OCI-LY3 (cell line): ENCODE measurements around the gene CHMP4A.

ENCODE experiments used
- H2AFZ ChIP-seq: fragments of 200-600, 300-600 bp; shearing (Covaris generic); 2 replicates; pipeline ENCODE4 v1.6.0; 2014; ENCODE audit warnings: antibody characterized with exemption, low read depth, low read length
- H3K27ac ChIP-seq: fragments of 200-600, 300-600 bp; sonication (generic); 2 replicates; pipeline ENCODE4 v1.5.1; 2014; ENCODE audit warnings: mild to moderate bottlenecking, low read length, moderate library complexity, mixed read lengths
- H3K27me3 ChIP-seq: fragments of 200-600, 300-600 bp; sonication (generic); 2 replicates; pipeline ENCODE4 v1.6.1; 2014; ENCODE audit warnings: low read depth, low read length, mixed read lengths
- H3K36me3 ChIP-seq: fragments of 200-600, 300-600 bp; sonication (generic); replicated peaks from 2 replicates; pipeline ENCODE3; 2014; ENCODE audit warnings: low read depth, low read length, mixed read lengths
- H3K4me1 ChIP-seq: fragments of 300-600, 200-600 bp; sonication (generic); 2 replicates; pipeline ENCODE4 v1.6.1; 2014; ENCODE audit warnings: low read length, mixed read lengths
- H3K4me2 ChIP-seq: fragments of 200-600, 300-600 bp; sonication (generic); 2 replicates; pipeline ENCODE4 v1.6.1; 2014; ENCODE audit warnings: low read length, mixed read lengths
- H3K4me3 ChIP-seq: fragments of 300-600, 200-600 bp; sonication (generic); 2 replicates; pipeline ENCODE4 v1.5.1; 2014; ENCODE audit warnings: antibody characterized with exemption, mild to moderate bottlenecking, low read length, moderate library complexity
- H3K79me2 ChIP-seq: fragments of 300-600, 200-600 bp; shearing (Covaris generic); 2 replicates; pipeline ENCODE4 v1.6.1; 2014; ENCODE audit warnings: mild to moderate bottlenecking, low read length, mixed read lengths
- H3K9ac ChIP-seq: fragments of 300-600, 200-600 bp; shearing (Covaris generic); 2 replicates; pipeline ENCODE4 v1.6.0; 2014; ENCODE audit warnings: mild to moderate bottlenecking, low read length, moderate library complexity
- H3K9me3 ChIP-seq: fragments of 200-600, 300-600 bp; shearing (Covaris generic); 2 replicates; pipeline ENCODE4 v1.6.1; 2014; ENCODE audit warnings: low read length, mixed read lengths; ENCODE audit not compliant: insufficient read depth
- H4K20me1 ChIP-seq: fragments of 200-600, 300-600 bp; sonication (generic); 2 replicates; pipeline ENCODE4 v1.6.1; 2016; ENCODE audit warnings: low read length, mixed read lengths; ENCODE audit not compliant: insufficient read depth
- CTCF ChIP-seq: fragments of 200-600, 300-600 bp; sonication (generic); IDR thresholded peaks from 2 replicates; pipeline ENCODE4 v1.5.1; 2014; ENCODE audit warnings: antibody characterized with exemption, low read length, low read depth
- EZH2phosphoT487 ChIP-seq: fragments of 200-600 bp; shearing (Covaris generic); IDR thresholded peaks from 2 replicates; pipeline ENCODE4 v1.6.1; 2018; ENCODE audit warnings: antibody characterized with exemption, mixed run types, low read depth

The CHMP4A gene

DNA sequence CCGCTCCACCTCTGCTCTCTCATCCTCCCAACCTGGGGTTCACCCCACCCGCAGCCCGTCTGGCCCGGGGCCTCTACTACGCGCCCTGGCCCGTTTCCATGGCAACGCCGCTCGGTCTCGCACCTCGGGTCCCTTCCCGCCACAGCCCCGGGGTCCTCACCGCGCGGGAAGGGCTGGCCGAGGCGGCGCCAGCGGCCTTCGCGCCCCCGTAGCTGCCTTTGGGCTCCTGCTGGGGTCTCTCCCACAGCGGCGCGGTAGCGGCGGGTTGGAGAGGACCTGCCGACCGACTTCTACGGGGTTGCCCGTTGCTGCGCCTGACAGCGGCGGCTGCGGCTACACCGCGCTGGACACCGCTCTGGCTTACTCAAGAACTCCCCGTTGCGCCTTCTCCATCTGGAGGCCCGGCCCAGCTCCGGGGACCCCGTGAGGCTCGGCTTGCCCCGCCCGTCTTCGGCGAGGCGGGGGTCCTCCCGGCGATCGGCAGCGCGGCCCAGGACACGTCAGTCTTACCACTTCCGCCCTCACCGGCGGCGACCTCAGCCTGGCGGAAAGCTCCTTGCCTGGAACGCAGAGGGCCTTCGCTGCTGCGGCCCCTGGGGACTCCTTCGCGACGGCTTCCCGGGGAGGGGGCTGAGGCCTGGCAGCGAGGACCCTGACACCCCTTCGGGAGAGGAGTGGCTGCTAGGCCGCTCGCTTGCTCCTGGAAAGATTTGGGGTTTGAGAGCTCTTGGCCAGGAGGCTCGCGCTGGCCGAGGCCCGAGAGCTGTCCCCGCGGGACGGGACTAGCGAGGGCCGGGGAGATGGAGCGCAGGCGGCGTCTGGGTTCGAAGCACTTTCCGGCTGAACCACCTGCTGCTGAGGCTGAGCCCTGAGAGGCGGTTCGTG lies 17.9 kb downstream of the CHMP4A start, which contains the start of gene TM9SF1:
Gene TM9SF1, minus strand, starts transcription at position 256 of the 885 bp plus-strand sequence. CDS start 422 bp downstream, outside the sequence.
- Histone ChIP-seq H2AFZ (peak within 1 kb of the TSS; percentile 77), H3K27ac (peak within 1 kb of the TSS; percentile 87), H3K4me2 (peak within 1 kb of the TSS; percentile 91), H3K9me3 (no peaks in the 10 kb centered on the region), H3K4me3 (peak within 1 kb of the TSS; percentile 96), H3K4me1 (peaks cover 15% of the 10 kb centered on the region), H3K27me3 (no peaks in the 10 kb centered on the region), H3K36me3 (peaks cover 27% of the 10 kb centered on the region), H4K20me1 (no peaks in the 10 kb centered on the region), H3K9ac (peak within 1 kb of the TSS; percentile 93), H3K79me2 (peaks cover 50% of the 10 kb centered on the region)
- TF ChIP-seq CTCF, result no peak
- no peak for TF ChIP-seq EZH2phosphoT487

GRCh38 chr14:24194873-24195185 lies 18.5 kb downstream of the CHMP4A start:
- H3K4me1 ChIP-seq, result peaks cover 15% of the 10 kb centered on the region
- H3K27ac ChIP-seq, result peak overlapping the region; percentile 87
- no peaks in the 10 kb centered on the region for H3K9me3 ChIP-seq
- H3K4me2 ChIP-seq, result peak overlapping the region; percentile 91
- H3K79me2 ChIP-seq, result peaks cover 50% of the 10 kb centered on the region
- peak overlapping the region; percentile 96 for H3K4me3 ChIP-seq
- H3K9ac ChIP-seq, result peak overlapping the region; percentile 93
- peak overlapping the region; percentile 77; the same call in 1 of the 2 replicates for H2AFZ ChIP-seq
- no peaks in the 10 kb centered on the region for H4K20me1 ChIP-seq
- no peaks in the 10 kb centered on the region for H3K27me3 ChIP-seq
- TF ChIP-seq EZH2phosphoT487 (no peak), CTCF (no peak)
- peaks cover 33% of the 10 kb centered on the region for H3K36me3 ChIP-seq

DNA sequence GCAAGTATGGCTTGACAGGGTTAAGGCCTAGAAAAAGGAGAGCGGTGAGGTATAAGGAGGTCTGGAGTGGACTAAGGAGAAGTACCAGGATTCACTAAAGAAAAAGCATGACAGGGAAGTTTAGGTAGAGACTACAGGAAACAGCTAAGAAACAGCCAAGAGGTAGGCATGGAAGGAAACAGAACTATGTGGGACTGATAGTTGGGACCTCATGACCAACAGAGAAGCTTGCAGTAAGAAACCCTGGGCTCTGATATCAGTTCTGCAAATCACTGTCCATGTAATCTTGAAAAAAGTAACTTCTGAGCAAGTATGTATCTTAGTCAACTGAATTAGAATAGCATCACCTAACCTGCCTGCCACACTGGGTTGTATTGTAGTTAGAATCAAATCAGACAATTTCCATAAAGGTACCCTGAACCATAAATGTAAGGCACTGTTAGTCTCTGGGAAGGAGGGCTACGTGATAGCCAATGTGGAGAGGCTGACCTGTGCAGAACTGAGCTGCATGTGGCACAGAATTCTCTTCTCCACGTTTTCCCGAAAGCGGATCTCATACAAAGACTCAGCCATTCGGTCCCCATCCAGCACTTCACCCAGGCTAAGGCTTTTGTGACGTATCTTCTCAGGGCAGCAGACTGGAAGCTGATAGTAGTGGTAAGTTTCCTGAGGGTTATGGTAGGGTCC lies 19.0 kb downstream of the CHMP4A start:
- Histone ChIP-seq H3K4me3 (peak overlapping the region; percentile 96), H3K36me3 (peaks cover 33% of the 10 kb centered on the region), H3K27me3 (no peaks in the 10 kb centered on the region), H3K4me1 (peaks cover 17% of the 10 kb centered on the region), H3K79me2 (peaks cover 50% of the 10 kb centered on the region), H3K9me3 (no peaks in the 10 kb centered on the region), H4K20me1 (no peaks in the 10 kb centered on the region), H3K27ac (peak overlapping the region; percentile 87), H3K9ac (peak overlapping the region; percentile 93; the same call in 1 of the 2 replicates), H3K4me2 (peak overlapping the region; percentile 91), H2AFZ (no peak overlapping the region)
- TF ChIP-seq EZH2phosphoT487 (no peak), CTCF (no peak)

- no peaks in the 10 kb centered on the region for H4K20me1 ChIP-seq
- H3K9me3 ChIP-seq, result no peaks in the 10 kb centered on the region
- H3K9ac ChIP-seq, result no peak overlapping the region
- H3K79me2 ChIP-seq, result peaks cover 56% of the 10 kb centered on the region
- H3K27me3 ChIP-seq, result no peaks in the 10 kb centered on the region
- no peak overlapping the region for H2AFZ ChIP-seq
- H3K4me2 ChIP-seq, result no peak overlapping the region
- TF ChIP-seq EZH2phosphoT487 (no peak), CTCF (no peak)
- peaks cover 23% of the 10 kb centered on the region for H3K4me1 ChIP-seq
- peaks cover 27% of the 10 kb centered on the region for H3K36me3 ChIP-seq
- H3K4me3 ChIP-seq, result no peak overlapping the region
- H3K27ac ChIP-seq, result no peak overlapping the region
Measured at GRCh38 chr14:24192933-24193332, 20.4 kb downstream of the CHMP4A start.
